ENCODE data around the gene TANK. TPM values are rescaled to one million over a fixed set of nuclear protein-coding genes. Genes with fewer than 3 reads are reported as not detected.
"Not testable (repeated sequence)": the region's sequence is repeated elsewhere in the genome, so short reads cannot be mapped to it uniquely, and the experiment has no call there.

Gene TANK
- total RNA-seq, 1 experiment from 2014 or later, result 64.5 TPM

DNA sequence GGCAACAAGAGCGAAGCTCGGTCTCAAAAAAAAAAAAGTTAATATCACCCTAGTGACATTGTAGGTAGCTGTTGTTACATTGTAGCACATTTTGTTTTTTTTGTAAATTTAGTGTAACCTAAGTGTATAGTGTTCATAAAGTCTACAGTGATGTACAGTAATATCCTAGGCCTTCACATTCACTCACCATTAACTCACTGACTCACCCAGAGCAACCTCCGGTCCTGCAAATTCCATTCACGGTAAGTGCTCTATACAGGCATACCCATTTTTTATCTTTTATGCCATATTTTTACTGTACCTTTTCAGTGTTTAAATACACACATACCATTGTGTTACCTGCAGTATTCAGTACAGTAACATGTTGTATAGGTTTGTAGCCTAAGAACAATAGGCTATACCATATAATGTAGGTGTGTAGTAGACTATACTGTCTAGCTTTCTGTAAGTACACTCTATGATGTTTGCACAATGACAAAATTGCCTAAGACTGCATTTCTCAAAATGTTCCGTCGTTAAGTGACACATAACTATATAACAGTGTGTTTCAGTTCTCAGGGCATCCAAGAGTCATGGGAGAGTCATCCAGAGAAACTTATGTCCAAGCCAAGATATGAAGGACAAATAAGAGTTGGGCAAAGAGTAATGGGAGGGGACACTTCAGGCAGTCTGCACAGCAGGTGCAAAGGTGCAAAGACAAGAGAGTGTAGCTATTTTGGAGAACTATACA, 68.4 kb downstream of the TANK start:
- peak; percentile 15 for DNase-seq (ENCODE audit: low read depth)

DNA sequence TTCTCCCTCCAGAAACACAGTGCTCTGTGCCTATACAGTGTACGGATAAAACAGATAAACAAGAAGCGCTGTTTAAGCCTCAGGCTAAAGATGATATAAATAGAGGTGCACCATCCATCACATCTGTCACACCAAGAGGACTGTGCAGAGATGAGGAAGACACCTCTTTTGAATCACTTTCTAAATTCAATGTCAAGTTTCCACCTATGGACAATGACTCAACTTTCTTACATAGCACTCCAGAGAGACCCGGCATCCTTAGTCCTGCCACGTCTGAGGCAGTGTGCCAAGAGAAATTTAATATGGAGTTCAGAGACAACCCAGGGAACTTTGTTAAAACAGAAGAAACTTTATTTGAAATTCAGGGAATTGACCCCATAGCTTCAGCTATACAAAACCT, 70.7 kb downstream of the TANK start:
- DNase-seq (ENCODE audit: low read depth), result no peak

DNA sequence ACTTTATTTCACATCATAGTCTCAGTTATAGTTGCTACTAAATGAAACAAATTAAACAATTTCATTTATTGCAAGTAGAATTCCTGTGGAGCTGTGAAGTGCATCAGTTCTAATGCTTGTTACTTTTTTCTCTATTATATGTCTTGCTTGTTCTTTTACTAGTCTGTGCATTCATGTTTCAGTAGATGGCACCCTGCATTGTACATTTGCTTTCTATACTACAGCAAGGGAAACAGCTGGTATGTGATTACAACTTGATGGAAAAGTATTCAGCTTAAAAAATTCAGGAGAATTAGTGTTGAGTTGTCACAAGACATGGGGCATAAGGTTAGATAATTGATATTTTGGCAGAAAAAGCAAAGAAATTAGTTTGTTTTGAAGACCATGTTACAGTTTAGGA, 72.3 kb downstream of the TANK start:
- no peak for DNase-seq (ENCODE audit: low read depth)

DNA sequence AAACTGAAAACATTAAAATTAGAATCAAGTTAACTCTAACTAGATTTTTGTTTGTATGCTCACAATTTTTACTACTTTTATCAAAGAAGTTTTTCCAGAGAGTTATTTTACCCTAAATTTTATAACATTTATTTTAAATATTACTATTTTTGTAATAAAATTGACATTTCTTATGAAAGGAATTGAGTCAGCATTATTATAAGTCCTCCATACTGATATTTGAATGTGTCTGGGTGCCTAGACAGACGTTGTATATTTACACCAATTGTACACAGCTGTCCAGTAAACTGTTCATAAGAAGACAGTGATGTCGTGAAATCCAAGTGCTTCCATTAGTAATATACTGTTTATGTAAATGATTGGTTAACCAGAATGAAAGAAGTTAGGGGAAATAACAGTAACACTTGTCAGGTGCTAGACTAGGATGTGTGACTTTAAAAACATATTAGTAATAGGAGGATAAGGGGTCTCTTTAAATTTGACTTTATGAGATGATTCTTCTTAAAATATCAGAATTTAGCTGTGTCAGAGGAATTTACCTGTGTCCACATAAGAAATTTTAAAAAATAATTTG, 73.7 kb downstream of the TANK start:
- no peak for DNase-seq (ENCODE audit: low read depth)

DNA sequence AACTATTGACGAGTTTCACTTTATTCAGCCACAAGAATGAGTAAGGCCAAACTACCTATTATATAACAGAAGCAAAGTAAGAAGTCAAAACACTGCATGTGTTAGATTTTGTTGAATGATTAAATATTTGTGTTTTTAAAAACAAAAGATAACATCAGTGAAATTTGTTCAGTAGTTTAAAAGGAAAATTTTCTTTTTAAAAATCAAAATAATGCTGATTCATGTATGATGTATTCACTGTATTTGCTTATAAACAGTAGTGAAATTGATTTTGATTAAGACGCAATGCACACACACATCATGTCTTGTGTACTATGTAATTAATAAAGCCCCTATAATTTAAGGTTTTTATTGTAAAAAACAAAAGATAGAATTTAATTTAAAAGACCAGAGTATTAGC, 74.4 kb downstream of the TANK start:
- DNase-seq (ENCODE audit: low read depth), result no peak

GRCh38 chr2:161237392-161238264, 77.4 kb downstream of the TANK start:
- DNase-seq (ENCODE audit: low read depth), result peak; percentile 70

- DNase-seq (ENCODE audit: low read depth), result no peak
Observed at GRCh38 chr2:161238265-161238559, 78.0 kb downstream of the TANK start.

DNA sequence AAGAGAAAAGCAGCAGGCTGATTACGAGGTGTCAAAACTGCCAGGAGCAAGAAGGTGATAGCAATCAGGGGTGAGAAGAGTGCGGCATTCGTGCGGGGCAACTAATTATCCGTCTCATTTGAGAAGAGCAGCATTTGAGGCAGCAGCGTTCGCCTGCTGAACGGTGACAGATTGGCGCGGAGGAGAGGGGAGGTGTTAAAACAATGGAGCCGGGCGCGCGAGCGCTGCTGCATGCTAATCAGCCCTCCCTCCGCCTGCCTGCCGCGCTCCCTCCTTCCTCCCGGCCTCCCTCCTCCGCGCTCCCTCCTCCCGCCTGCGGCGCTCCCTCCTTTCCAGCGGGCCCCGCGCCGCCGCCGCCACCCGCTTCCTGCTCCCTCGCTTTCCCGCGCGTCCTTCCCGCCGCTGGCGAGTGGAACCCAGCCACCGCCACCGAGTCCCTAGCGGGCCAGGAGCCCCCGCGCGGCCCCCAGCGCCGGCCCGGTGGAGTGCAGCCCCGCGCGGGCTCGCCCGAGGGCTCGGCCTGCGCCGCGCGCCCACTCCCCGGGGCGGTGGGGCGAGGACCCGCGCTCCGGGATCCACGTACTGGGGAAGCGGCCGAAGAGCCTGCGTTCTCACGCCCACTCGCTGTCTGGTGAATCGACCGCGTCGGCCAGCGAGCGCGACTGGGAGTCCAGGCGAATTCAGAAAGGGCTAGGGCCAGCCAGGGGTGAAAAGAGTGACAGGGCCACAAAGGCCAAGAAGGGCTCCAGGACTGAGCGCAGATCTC, 78.5 kb downstream of the TANK start:
- DNase-seq (ENCODE audit: low read depth), result peak; percentile 52

DNA sequence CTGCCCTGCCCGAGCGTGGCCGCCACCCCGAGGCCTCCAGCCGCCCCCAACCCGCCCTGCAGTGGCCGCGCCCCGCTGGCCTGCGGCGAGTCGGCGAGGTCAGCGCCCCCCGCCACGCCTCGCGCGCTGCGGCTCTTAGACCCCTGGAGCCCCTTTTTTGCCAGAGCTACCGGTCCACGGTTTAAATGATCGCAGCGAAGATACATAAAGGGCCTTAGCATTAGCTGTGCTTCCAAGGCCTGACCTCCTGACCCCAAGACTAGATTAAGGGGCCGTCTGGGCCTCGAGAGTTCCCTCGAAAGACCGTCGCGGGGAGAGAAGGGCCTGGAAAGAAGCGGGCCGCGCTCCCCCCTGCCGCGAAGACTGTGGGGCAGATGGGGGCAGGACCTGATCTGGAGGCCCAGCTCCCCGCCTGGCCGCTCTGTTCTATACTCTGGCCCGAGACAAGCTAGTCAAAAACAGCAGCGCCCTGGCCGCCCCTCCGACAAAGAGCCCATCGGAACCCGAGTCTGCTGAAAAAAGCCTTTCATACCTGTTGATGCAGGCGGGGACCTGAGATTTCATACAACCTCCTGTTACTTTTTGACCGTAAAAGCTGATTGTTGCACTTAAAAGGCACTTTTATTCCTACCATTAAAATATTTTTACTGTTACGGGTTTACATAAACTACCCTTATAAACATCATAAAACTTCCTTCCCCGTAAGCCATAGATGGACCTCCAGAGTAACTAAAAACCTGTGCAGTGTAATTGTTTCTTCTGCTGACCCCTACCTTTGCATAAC, 79.3 kb downstream of the TANK start:
- DNase-seq (ENCODE audit: low read depth), result no peak

DNA sequence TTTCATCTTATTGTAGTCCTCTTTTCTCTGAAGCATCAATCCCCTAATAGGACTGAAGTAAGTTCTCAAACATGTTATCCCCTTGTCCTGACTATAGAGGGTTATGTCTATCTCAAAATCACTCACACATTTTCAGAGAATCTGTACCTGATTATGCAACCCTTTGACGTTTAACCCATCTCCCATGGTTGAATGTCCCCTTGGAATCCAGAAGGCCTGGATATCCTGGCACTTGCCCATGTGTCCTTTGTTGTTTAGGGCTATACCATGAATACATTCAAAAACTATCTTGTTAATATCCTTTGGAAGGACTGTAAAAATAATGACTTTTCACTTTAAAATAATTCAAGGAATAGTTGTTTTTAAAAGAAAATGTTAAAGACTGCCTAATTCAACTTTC, 81.7 kb downstream of the TANK start:
- no peak for DNase-seq (ENCODE audit: low read depth)

- peak; percentile 64 for DNase-seq (ENCODE audit: low read depth)
Observed at GRCh38 chr2:161243312-161243711, 83.1 kb downstream of the TANK start.

- DNase-seq (ENCODE audit: low read depth), result no peak
Observed at GRCh38 chr2:161243905-161244304, 83.7 kb downstream of the TANK start.

DNA sequence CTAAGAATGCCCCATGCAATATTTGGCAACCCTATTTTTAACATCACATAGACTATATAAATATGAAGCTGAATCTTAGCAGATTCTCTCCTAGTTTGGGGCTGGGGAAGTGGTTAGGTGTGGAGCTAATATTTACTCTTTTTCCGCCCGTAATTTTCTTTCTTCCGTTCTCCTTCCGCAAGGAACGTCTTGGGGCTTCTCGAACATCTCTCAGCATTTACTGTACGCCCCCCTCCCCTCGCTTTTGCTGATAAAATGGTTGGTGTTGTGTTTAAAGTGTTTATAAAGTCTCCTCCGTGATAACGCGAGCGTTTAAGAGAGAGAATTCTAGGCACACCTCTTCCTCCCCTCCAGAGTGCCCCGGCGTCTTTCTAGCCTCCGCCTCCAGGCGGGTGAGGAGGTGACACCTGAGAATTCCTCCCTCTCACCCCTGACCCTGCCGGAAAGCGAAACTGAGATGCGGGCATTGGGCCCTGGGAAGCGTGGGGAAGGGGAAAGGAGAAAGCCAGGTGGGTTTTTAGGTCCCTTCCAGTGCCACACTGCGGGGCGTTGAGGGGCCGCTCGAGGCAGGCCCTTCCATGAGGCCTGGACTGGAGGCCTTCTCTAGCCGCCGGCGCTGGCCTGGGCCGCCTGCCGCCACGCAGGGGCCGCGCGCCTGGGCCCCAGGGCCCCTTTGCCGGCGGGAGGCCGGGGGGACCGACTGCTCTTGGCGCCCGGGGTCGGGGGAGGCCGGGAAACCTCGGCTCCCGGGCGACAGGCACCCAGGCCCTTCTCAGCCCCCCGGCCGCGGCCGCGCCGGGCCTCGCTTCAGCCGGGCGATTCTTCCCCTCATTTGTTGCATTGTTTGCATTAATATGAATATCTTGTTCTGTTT, 84.4 kb downstream of the TANK start:
- DNase-seq (ENCODE audit: low read depth), result not testable (repeated sequence)

- no peak for DNase-seq (ENCODE audit: low read depth)
Observed at GRCh38 chr2:161245261-161245553, 85.0 kb downstream of the TANK start.

DNA sequence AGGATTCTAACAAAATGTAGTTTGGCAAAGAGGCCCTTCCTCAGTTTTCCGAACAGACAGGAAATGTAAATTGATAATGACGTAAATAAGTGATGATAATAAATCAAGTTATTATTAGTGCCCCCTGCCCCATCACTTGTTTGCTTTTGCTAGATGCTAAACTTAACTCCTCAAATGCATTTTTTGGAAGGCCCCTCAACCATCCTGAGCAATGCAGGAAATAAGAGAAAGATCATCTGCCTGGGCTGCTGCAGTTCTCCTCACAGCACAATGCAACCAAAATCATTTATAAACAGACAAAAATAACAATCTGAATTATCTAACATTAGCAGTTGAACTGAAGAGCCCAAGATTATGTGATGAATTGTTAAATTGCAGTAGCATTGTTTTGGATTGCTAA, 85.4 kb downstream of the TANK start:
- no peak for DNase-seq (ENCODE audit: low read depth)

DNA sequence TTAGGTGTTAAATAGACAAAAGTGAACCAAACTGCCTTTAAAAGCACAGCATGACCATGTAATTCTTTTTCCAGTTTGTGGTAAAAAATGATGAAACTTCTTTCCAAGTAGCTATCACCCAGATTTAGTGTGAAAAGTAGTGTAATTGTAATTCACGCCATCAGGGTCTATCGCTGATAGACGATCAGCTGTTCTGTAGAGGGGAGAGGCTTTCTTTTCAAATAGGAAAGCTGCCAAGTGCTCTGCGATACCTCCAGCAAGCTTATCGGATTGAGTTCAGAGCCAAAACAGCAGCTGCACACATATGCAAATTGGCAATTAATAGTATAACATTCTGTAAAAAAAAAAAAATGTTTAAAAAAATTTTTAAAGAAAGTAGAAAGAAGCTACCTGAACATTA, 86.1 kb downstream of the TANK start:
- DNase-seq (ENCODE audit: low read depth), result no peak

DNA sequence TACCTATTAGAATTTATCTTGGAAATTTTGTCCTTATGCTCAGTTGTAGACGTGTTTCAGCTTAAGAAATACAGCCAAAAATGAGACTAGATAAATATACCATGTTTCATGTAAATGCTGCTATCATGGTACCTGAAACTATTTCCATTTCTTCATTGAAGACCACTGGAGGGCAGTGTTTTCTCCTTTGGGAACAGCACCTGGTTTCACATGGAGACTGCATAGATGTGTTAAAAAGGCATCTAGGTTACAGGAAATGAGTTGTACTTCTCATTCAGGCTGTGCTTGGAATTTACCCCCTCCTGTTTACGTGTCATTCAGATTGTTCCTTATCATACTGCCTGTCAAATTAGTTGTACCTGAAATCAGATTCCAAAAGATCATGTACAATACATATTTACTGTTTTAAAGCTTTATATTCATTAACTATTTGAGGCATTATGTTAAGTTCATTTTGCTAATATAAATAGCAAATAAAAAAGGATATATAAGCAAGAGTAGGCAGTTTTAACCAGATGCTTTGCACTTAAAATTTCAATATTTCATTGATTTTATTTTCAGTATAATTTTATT, 90.7 kb downstream of the TANK start:
- DNase-seq (ENCODE audit: low read depth), result peak; percentile 48

DNA sequence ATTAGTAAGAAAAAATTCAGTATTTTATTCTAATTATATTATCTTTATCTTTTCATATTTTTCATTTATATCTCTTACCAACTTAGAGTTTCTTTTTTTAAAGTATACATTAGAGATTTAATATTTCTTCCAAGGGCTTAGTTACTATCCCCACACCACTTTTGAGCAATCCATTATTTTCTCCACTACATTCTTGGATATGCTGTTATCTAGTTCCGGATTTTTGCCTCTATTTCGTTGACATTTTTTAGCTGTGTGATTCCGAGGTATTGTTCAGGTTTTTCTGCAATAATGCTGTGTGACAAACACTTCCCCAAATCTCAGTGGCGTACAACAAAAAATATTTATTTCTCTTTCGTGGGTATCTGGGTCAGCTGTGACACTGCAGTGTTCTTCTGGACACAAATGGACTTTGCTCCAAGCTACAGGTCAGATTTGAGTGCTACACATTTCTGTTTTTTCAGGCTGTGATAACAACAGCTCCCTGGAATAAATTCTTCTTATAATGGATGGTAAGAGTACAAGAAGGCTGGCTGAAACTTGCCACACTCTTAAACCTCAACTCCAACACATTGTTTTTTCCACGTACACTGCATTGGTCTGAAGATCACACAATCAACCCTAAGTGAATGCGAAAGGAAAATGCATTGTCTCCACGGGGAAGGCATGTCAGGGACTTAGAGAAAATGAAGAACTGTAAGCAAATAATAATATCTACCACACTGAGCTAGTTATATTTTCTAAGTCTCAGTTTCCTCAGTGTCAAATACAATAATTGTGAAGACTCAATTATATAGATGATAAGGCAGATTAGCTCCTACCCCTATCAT, 97.1 kb downstream of the TANK start:
- no peak for DNase-seq (ENCODE audit: low read depth)

- no peak for DNase-seq (ENCODE audit: low read depth)
Observed at GRCh38 chr2:161265874-161266273, 105.6 kb downstream of the TANK start.

Data from LHCN-M2 (cell line).